Ramos (cell line): Measurements from ENCODE around the gene PPARA.

ENCODE experiments used
- in situ Hi-C: fragments of 300-500 bp; cut with MboI; formaldehyde crosslinking; loops from one replicate; pipeline ENCODE4 v1.14.3; 2022; ENCODE audit warnings: low sequenced_read_pairs; ENCODE audit not compliant: unreplicated experiment

The PPARA gene

DNA sequence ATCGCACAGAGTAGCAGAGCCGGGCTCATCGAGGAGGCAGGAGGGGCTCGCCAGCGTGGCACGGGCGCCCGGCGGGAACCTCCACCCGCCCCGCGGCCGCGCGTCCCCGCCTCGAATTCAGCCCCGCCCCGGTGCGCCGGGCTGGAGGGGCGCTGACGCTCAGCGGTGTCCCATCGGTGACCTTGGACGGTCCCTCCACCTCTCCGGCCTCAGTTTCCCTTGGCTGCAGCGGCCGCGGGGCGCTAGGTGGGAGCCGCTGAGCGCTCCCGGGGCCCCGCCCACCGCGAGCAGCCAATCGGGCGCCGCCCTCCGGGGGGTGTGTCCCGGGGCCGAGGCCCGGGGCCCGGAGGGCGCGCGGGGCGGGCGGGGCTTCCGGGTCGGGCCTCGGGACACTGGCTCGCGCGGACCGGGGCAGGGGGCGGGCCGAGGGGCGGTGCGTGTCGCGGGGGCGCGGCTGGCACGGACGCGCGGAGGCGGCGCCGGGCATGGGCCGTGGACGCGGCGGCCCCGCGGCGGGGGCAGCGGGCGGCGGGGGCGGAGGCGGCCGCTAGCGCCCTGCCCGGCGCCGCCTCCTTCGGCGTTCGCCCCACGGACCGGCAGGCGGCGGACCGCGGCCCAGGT is at the start of gene PPARA:
Gene PPARA, plus strand, starts transcription at position 493 of the 621 bp plus-strand sequence. CDS start 47,858 bp downstream, outside the sequence.
- in situ Hi-C loops = no loop called here

DNA sequence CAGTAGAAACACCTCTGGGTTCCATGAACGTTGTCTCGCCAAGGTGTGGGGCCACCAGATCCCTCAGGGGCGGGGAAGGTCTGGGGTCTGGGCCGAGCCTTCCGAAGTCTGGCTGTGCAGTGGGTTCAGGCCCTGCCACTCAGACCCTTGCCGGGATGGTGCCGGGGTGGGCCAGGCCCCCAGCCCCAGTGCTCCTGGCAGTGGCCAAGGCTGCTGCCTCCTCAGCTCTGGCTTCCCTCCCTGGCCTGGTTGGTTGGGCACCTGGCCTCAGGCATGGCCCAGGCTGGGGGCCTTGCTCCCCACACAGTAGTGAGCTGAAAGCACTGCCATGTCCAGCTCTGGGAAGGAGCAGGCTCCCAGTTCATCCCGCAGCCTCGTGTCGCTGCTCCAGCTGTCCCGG is 48.2 kb upstream of the PPARA start:
- in situ Hi-C loops = no loop called here

DNA sequence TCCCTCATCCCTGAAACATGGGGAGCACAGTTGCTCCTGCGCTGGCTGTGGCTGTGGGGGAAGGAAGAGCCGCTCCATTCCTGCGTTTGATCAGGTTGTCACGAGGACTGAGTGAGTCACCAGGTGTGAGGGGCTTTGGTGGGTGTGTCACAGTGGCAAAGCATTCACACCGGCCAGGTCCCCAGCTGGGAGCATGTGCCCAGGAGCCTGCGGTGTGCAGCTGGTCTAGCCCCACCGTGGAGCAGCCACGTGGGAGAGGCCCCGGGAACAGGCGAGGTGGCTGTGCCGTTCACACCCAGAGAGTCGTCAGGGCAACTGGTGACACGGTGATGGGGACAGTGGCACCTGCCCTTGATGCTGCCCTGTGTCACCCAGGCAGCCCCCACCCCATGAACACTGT is 47.6 kb upstream of the PPARA start:
- in situ Hi-C loops = no loop called here

DNA sequence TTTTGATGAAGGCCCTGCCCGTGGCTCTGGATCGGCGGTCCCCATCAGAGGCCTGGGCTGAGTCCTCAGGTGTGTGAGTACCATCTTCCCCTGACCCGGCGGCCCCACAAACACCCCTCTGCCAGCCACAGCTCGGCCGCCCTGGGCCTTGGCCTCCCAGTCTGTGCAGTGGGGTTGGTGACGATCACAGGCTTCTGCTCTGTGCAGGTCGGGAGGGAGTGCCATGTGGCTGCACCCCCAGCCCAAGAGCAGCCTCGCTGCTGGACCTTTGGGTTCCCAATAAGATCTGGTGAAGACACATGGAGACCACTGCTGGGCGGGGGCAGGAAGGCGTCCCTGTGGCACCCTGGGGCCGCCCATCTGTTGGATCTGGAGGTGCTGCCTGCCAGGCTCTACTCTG is 47.1 kb upstream of the PPARA start:
- in situ Hi-C loops = no loop called here

DNA sequence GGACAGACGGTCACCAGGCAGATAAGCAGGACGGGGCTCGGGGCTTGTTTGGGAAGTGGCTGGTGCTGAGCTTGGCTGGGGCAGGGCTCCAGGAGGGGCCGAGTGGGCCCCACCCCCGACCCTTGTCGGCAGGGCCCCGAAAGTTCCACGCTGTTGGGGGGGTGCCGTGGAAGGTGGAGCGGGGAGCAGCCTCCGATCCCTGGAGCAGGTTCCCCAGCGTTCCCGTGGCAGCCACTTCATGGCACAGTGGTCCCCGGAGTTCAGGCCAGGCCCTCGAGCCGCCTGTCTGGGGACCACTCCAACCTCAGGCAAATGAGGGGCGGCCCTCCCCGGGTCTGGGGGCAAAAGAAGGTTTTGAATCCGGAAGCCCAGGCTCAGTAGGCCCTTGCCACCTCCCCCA is 46.7 kb upstream of the PPARA start:
- in situ Hi-C loops = no loop called here

DNA sequence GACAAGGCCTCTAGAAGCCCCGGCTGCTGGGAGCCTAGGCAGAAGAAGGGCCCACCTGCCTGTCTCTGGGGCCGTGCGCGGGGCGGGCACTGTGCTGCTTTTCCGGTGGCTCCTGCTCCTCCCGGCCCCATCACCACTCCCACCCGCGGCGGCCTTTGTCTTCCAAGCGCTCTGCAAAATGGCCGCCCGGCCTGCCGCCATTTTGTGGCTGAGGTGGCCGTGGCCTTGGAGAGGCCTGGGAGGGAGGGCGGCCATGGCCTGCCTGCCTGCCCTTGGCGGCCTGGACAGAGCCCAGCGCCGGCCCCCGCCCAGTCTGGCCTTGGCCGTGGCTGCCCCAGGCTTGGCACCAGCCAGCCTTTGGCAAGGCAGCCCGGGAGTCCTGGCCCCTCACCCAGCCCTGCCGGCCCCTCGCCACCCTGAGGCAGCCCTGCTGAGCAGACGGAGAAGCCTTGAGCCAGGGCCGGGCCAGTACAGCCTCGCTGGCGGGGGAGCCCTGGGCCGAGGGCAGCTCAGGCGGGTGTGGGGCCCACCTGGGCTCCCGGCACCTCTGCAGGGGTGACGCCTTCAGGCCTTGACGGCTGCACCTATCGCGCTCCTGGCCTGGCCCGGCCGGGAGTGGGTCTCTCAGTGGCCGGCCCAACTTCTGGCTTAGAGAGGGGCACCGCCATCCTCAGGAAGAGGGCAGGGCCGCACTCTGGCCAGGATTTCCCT is 46.0 kb upstream of the PPARA start:
- in situ Hi-C loops = no loop called here

DNA sequence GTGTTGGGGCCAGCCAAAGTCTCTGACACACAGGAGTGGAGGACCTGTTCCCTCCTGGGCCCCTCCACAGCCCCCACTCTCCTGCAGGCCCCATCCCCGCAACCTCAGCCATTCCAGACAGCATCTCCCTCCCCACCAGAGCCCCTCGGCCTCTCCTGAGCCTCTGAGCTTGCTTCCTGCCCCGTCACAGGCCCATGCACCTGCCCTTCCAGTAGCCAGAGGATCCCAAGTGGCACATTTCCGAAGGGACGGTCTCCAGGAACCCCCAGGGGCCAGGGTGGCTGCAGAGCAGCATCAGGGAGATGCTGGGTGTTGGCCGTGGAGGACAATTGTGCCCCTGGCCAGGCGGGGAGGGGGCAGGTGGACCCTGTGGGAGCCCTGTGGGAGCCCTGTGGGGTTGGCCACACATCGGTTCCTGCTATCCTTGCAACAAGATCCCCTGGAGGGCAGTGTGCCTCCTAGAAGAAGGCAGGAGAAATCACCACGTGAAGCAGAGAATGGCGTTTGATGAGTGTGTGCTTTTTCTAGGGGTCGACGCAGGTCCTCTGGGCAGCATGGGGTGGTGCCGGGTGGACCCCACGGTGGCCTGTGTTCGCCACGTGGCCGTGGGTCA is 45.3 kb upstream of the PPARA start:
- in situ Hi-C loops = no loop called here

DNA sequence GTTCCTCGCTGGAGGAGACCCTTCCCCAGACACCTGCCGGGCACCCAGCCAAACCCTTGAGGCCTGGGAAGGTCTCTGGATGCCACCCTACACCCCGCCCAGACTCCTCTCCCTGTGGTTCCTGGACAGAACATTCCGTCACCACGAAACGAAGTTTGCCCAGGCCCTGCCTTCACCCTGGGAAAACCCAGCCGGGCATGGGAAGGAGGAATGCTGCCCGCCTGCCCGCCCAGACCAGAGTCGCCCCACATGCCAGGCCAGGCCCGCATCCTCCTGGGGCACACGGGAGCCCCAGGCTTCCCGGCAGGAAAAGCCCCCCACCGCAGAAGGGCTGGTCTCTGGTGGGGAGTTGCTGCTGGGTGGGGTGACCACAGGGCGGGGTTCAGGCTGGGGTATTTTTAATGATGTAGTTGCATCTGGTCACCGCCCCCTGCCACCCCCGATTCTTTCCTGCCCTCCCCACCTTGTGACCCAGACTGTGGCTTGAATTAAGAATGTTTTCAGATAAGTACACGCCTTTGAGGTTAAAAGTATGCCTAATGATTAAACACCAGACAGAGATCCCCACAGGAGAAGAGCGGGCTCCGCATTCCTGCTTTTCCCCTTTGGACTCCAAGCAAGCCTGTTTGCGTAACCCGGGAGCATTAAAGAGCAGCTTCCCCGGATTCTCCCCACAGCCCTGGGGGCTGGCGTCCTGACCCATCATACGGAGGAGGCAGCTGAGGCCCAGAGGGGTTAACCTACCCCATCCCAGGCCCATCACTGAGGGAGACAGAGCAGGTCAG is 44.6 kb upstream of the PPARA start:
- in situ Hi-C loops = no loop called here

DNA sequence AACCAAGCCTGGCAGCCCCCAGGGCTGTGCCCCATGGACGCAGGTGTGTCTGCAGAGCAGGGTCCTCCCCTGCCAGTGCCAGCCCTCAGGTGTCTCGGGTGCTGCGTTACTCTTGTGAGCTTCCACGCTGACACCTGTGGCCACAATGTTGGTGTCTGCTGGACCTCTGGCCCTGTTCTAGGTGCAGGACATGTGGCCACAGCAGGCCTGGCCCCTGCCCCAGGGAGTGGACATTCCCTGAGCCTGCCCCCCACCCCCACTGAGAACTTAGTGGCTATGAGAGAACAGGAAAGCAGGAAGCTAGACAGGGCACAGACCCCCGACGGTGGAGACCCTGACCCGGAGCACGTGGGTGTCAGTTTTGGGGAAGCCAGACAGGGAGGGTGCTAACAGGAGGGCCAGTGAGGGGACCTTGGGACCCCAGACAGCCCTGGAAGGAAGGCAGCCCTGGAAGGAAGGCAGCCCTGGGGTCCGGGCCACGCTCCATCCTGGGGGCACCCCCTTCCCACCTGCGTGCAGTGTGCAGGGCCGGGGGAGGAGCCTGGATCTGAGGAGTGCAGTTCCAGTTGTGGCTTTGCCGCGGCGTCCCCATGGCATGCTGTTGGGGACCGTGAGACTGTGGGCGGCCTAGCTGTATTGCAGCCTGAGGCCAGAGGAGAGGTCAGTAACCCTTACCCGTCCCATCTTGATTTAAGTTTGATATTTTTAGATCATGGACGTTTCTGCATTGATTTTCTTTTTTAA is 43.9 kb upstream of the PPARA start:
- in situ Hi-C loops = no loop called here

DNA sequence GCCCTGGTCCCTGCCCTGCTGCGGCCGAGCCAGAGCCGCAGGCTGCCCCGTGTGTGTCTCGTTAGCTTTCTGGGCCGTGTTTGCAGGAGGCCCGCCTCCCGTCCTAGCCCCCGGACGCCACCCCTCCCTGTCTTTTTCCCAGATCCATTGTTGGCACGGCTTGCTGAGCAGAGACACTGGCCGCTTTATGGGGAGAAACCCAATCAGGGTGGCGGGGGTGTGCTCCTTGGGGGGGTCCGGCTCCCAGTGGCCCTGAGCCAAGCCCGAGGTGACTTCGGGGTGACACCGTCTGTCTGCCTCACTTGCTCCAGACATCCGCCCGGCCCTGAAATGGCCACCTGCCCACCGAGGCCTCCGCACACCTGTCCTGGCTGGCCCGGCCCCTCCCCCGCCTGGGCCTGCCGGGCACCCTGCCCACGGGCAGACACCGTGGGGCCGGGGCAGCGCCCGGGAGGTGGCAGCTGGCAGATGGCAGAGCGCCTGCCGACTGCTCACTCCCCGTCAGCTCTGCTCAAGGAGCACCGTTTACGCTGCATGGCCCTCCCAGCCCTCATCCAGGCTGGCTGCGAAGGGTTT is 43.1 kb upstream of the PPARA start:
- in situ Hi-C loops = no loop called here

DNA sequence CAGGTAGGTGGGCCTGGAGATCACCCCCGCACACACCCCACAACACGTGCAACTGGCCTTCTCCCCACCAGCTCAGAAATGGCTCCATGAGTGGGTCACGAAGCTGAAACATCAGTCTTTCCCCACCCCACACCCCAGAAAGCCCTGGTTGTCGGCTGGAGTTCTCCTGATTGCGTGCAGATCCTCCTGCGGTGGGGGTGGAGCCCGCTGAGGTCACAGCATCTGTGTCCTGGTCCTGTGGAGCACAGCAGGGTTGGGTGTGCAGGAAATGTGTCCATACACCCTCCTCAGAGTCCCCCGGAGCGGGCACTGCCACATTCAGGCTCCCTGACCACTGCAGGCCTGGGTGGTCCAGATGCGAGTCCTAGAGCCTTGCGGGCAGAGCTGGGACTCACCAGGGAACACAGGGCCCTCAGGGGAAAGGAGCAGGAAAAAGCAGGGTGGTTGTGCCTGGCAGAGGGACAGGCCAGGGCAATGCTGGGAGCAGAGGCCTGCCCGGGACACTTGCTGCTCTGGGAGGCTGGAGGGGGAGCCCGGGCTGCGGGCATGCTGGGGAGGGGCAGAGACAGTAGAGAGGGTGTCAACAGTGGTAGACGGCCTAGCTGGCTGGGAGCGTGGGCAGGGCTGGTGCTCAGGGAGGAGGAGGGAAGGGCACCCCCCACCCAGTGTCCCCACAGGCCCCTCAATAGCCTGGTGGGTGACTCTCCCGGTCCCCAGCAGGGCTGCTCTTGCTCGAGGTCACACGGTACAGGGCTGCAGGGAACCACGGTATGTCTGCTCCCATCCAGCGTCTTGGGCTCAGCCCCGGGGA is 42.4 kb upstream of the PPARA start:
- in situ Hi-C loops = no loop called here

DNA sequence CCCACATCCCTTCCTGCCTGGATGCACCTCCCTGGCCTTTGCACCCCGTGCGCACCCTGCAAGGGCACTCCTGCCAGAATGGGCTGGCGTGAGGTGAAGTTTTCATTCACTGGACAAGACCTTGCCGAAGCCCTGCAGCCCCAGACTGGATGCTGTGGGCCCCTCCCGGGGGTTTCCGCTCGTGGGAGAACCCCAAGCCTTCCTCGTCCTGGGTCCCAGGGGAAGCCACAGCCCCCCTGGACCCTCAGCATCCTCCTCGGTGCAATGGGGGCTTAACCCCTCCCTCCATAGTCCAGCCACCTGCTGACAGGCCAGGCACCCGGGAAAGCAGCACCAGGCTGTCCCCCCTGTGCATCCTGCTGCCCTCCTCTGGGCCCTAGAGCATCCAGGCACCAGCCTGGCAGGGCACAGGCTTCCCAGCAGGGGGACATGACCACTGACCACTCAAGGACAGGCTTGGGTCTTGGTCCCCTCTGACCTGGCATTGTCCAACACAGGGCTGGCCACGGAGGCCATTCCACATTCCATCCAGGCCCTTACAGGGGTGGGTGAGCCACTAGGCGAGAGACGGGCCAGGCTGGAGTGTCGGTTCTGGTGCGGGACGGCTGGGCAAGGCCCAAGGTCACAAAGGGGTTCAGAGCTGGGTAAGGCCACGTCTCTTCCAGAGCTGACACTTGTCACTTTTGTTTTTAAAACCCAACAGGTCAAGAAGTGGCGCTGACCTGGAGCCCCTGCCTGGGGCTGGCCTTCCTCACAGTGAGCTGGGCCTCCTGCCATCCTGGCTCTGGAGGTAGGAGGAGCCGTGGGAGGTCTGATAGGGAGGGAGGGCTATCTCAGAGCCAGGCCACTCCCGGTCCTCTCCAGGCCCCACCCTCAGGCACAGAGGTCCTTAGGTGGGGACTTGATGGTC is 41.5 kb upstream of the PPARA start:
- in situ Hi-C loops = no loop called here

DNA sequence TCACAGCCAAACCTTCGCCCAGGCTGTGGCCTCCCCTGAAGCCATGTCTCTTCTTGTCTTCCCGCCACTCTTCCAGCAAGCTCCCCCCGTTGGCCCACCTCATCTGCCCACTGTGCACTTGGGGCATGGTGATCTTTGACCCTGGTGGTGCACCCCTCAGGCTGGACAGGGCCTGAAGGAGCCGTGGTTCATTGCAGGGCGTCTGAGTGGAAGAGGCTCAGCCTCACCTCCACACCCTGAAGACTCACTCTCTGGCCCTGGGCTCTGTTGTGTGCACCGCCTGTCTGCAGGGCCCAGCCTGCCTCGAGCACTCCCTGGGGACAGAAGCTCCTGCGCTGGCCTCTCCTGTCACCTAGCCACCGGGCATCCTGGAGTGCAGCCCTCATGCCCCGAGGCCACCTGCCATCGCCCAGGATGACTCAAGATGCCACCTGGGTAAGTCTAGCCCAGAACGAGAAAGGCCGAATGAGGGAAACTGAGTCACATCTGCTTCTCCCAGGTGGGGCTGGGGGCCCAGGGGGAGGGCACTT is 40.8 kb upstream of the PPARA start:
- in situ Hi-C loops = loop anchor here (10.0 kb wide), 1 partner anchor 535 kb away; no protein-coding TSS in a partner anchor

DNA sequence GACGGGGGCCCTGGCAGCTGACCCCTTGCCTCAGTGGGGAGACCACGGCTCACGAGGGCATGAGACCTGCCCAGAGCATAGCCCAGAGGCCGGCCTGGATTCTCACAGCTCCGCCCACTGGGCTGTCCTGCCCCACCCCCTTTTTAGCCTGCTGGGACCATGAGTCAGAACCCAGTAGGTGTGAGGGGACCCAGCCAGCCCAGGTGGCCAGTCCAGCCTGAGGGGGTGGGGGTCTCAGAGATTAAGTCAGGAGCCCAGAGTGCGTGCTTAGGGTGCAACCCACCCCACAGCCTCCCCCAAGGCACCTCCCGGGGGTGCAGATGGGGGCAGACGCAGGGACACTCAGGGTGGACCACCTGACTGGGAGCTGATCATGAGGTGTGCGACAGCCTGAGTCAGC is 40.1 kb upstream of the PPARA start:
- in situ Hi-C loops = loop anchor here (10.0 kb wide), 1 partner anchor 535 kb away; no protein-coding TSS in a partner anchor

DNA sequence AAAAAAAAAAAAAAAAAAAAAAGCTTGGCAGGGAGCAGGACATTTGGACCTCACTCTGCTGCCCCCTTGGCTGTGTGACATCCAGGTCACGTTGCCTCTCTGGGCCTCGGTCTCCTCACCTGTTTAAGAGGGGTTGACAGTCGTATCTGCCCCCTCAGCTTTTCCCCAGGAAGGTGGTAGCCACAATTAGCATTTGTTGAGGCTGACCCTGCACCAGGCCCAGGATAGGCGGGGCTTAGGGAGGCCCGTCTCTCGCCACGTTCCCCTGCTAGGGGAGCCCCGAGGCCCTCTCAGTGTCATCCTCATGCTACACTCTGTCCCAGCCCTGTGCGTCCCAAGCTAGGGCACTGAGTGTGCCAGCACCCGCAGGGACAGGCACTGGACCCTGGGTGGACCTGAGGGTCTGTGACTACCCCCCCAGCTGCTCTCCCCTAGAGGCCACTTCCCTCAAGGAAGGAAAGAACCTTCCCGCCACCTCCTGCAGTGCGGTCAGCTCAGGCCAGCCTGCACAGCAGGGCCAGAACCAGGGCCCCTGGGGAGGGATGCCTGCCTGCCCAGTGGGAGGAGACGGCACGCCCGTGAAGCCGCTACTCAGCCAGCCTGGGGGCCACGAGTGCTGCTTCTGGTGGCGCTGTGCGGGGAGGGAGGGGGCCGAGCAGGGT is 38.5 kb upstream of the PPARA start:
- in situ Hi-C loops = loop anchor here (10.0 kb wide), 1 partner anchor 537 kb away; no protein-coding TSS in a partner anchor

DNA sequence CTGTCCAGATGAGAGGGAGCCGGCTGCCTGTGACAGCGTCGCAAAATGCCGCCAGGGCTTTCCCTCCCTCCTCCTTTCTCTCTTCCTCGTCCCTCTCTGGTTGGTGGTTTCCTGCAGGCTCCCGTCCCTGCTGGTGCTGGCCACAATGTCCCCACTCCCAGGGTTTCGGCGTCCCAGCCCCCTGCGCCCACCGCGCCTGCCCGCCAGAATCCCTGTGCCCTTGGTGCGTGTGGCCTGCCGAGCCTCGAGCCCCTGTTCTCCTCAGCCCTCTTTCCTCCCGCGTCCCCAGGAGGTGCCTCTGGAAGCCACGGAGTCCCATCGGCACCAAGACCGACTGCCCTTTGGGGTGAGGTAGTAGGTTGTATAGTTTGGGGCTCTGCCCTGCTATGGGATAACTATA is 37.9 kb upstream of the PPARA start:
- in situ Hi-C loops = loop anchor here (10.0 kb wide), 1 partner anchor 538 kb away; no protein-coding TSS in a partner anchor
